Liver (tissue), 9 donors: ENCODE results near the gene RER1. TPM values are rescaled to one million over a fixed set of nuclear protein-coding genes. Genes with fewer than 3 reads are reported as not detected.

Experiments used
- DNase-seq: peaks from one replicate; pipeline ENCODE4 v3.0.0-alpha.2; 2017; ENCODE audit warnings: low spot score
- H3K27ac ChIP-seq, 2 donors: one replicate each; pipeline ENCODE4 v1.7.0; 2013; ENCODE audit warnings: inconsistent platforms in 2 of 2, low read length in 2 of 2, control low read depth in 1 of 2, low read depth in 1 of 2, mild to moderate bottlenecking in 1 of 2
- H3K27me3 ChIP-seq, 4 donors: one replicate each; pipeline versions ENCODE4 v1.6.1 to v1.7.0; 2013; ENCODE audit warnings: low read length in 3 of 4, inconsistent platforms in 1 of 4, mild to moderate bottlenecking in 1 of 4, moderate library complexity in 1 of 4; ENCODE audit not compliant: control insufficient read depth in 4 of 4, insufficient read depth in 4 of 4
- H3K36me3 ChIP-seq, 4 donors: one replicate each; pipeline versions ENCODE4 v1.6.1 to v1.7.0; 2013; ENCODE audit warnings: low read length in 3 of 4, mild to moderate bottlenecking in 3 of 4, low read depth in 1 of 4, moderate library complexity in 1 of 4; ENCODE audit not compliant: control insufficient read depth in 4 of 4, insufficient read depth in 3 of 4
- H3K4me1 ChIP-seq, 4 donors: one replicate each; pipeline versions ENCODE4 v1.6.1 to v1.7.0; 2013; ENCODE audit warnings: low read length in 3 of 4, mild to moderate bottlenecking in 3 of 4, moderate library complexity in 1 of 4; ENCODE audit not compliant: control insufficient read depth in 4 of 4, insufficient read depth in 4 of 4
- H3K4me3 ChIP-seq, 3 donors: one replicate each; pipeline versions ENCODE4 v1.6.1 to v1.7.0; 2013; ENCODE audit warnings: low read length in 3 of 3, control low read depth in 1 of 3, low read depth in 1 of 3, mild to moderate bottlenecking in 1 of 3
- H3K9ac ChIP-seq, 2 donors: one replicate each; pipeline ENCODE4 v1.7.0; 2013; ENCODE audit warnings: low read length in 2 of 2, mild to moderate bottlenecking in 2 of 2, moderate library complexity in 2 of 2, control low read depth in 1 of 2, low read depth in 1 of 2
- H3K9me3 ChIP-seq, 4 donors: one replicate each; pipeline versions ENCODE4 v1.6.1 to v1.7.0; 2013; ENCODE audit warnings: low read length in 3 of 4; ENCODE audit not compliant: control insufficient read depth in 4 of 4
- CTCF ChIP-seq: fragments of 150-350 bp; IDR thresholded peaks from 2 replicates; pipeline ENCODE4 v1.5.1; 2017; ENCODE audit warnings: improper control_type of control experiment, low read depth, low read length; ENCODE audit not compliant: missing input control
- EGR1 ChIP-seq, 2 donors: IDR thresholded peaks; 2 replicates each; pipeline ENCODE4 v1.6.1; 2016 to 2018; ENCODE audit warnings: antibody characterized with exemption in 2 of 2, low read depth in 2 of 2
- FOXA1 ChIP-seq: IDR thresholded peaks from 2 replicates; pipeline ENCODE4 v1.6.1; 2016; ENCODE audit warnings: antibody characterized with exemption
- GABPA ChIP-seq, 2 donors: IDR thresholded peaks in 1 of 2; conservative IDR thresholded peaks in 1 of 2; 2 replicates each; pipeline ENCODE4 v1.6.1; 2016; ENCODE audit warnings: antibody characterized with exemption in 2 of 2, mild to moderate bottlenecking in 1 of 2, moderate library complexity in 1 of 2
- HNF4A ChIP-seq, 2 donors: conservative IDR thresholded peaks; 2 replicates each; pipeline ENCODE4 v1.6.1; 2016; ENCODE audit warnings: antibody characterized with exemption in 2 of 2, mild to moderate bottlenecking in 2 of 2
- HNF4G ChIP-seq: IDR thresholded peaks from 2 replicates; pipeline ENCODE4 v1.6.1; 2016; ENCODE audit warnings: antibody characterized with exemption
- JUND ChIP-seq, 2 donors: IDR thresholded peaks; 2 replicates each; pipeline ENCODE4 v1.6.1; 2016; ENCODE audit warnings: antibody characterized with exemption in 2 of 2
- NR2F2 ChIP-seq: IDR thresholded peaks from 2 replicates; pipeline ENCODE4 v1.6.1; 2016; ENCODE audit warnings: antibody characterized with exemption
- RAD21 ChIP-seq, 2 donors: IDR thresholded peaks; 2 replicates each; pipeline ENCODE4 v1.6.1; 2016; ENCODE audit warnings: antibody characterized with exemption in 2 of 2, mild to moderate bottlenecking in 2 of 2
- REST ChIP-seq: IDR thresholded peaks from 2 replicates; pipeline ENCODE4 v1.6.1; 2016; ENCODE audit warnings: antibody characterized with exemption, mild to moderate bottlenecking
- RXRA ChIP-seq, 2 donors: IDR thresholded peaks; 2 replicates each; pipeline ENCODE4 v1.6.1; 2017 to 2018; ENCODE audit warnings: antibody characterized with exemption in 2 of 2, mild to moderate bottlenecking in 1 of 2
- SP1 ChIP-seq: IDR thresholded peaks from 2 replicates; pipeline ENCODE4 v1.6.1; 2018; ENCODE audit warnings: antibody characterized with exemption, mild to moderate bottlenecking
- TAF1 ChIP-seq: conservative IDR thresholded peaks from 2 replicates; pipeline ENCODE4 v1.6.1; 2016; ENCODE audit warnings: antibody characterized with exemption, mild to moderate bottlenecking
- YY1 ChIP-seq: IDR thresholded peaks from 2 replicates; pipeline ENCODE4 v1.6.1; 2016; ENCODE audit warnings: antibody characterized with exemption, mild to moderate bottlenecking
- WGBS: extraction: QIAGEN DNeasy Blood & Tissue Kit; methylation state at CpG from one replicate; pipeline ENCODE4 v1.1.7; 2013; 5-methylcytosine and 5-hydroxymethylcytosine counted together
- polyA plus RNA-seq, 2 donors: library from polyadenylated mRNA; stranded (reverse) in 1 of 2; unstranded in 1 of 2; fragments of 200-250 nt in 1 of 2; fragments of >200 nt in 1 of 2; fragmentation: Nextera tagmentation in 1 of 2; extraction: Ambion mirVana in 1 of 2; gene quantifications; one replicate each; pipeline versions ENCODE4 v1.2.1 to v1.2.3, GENCODE V29; 2013 to 2015
- total RNA-seq, 2 donors: library from RNA; depleted of rRNA; stranded (reverse); fragments of >200 nt; gene quantifications; one replicate each; pipeline ENCODE4 v1.2.3, GENCODE V29; 2014
- donor health status: healthy.
- donor health status: healthy.
- donor health status: healthy.
- donor health status: healthy.
- donor health status: healthy.

Gene RER1
- total and polyA plus RNA-seq, 4 donors: 43.5 to 142 (median 89.7) TPM

- Histone ChIP-seq H3K27ac (no peak overlapping the region), H3K9ac (no peak overlapping the region), H3K4me3 (no peak overlapping the region), H3K27me3 (no peaks in the 10 kb centered on the region), H3K9me3 (no peaks in the 10 kb centered on the region), H3K36me3 (no peaks in the 10 kb centered on the region), H3K4me1 (no peaks in the 10 kb centered on the region)
- DNase-seq: no peak
- WGBS: 76% methylated on average over 10 of the region's 10 CpGs
- TF ChIP-seq TAF1 (no peak), HNF4A (conservative IDR thresholded peaks at IDR 0.05) (no peak), NR2F2 (no peak)
Measured at GRCh38 chr1:2431518-2431917, 39.9 kb downstream of the RER1 start.

- Histone ChIP-seq H3K27ac (no peak overlapping the region), H3K9ac (no peak overlapping the region), H3K36me3 (no peaks in the 10 kb centered on the region), H3K4me1 (no peaks in the 10 kb centered on the region), H3K4me3 (no peak overlapping the region), H3K27me3 (no peaks in the 10 kb centered on the region), H3K9me3 (no peaks in the 10 kb centered on the region)
- 32% methylated on average over 16 of the region's 16 CpGs for WGBS
- TF ChIP-seq FOXA1: no peak
- TF ChIP-seq GABPA (IDR thresholded peaks at IDR 0.05 in 1 of 2, conservative IDR thresholded peaks at IDR 0.05 in 1 of 2): no peak
- no peak for TF ChIP-seq REST
- no peak for TF ChIP-seq EGR1 (IDR thresholded peaks at IDR 0.05; ENCODE audit: low read depth in 2 of 2)
- no peak for TF ChIP-seq HNF4A (conservative IDR thresholded peaks at IDR 0.05)
- no peak for TF ChIP-seq HNF4G
- TF ChIP-seq CTCF: no peak
- no peak for TF ChIP-seq JUND (IDR thresholded peaks at IDR 0.05)
- TF ChIP-seq RXRA (IDR thresholded peaks at IDR 0.05): no peak
- TF ChIP-seq YY1: no peak
- TF ChIP-seq SP1: no peak
- no peak for DNase-seq
Measured at GRCh38 chr1:2432441-2432844, 40.8 kb downstream of the RER1 start.

- Histone ChIP-seq H3K36me3 (no peaks in the 10 kb centered on the region), H3K27me3 (no peaks in the 10 kb centered on the region), H3K9ac (no peak overlapping the region), H3K27ac (no peak overlapping the region), H3K4me1 (no peaks in the 10 kb centered on the region), H3K4me3 (no peak overlapping the region), H3K9me3 (no peaks in the 10 kb centered on the region)
- 71% methylated on average over 13 of the region's 13 CpGs for WGBS
- no peak for DNase-seq
- TF ChIP-seq EGR1 (IDR thresholded peaks at IDR 0.05; ENCODE audit: low read depth in 2 of 2) (no peak), CTCF (no peak), RXRA (IDR thresholded peaks at IDR 0.05) (no peak), GABPA (IDR thresholded peaks at IDR 0.05 in 1 of 2, conservative IDR thresholded peaks at IDR 0.05 in 1 of 2) (no peak), HNF4A (conservative IDR thresholded peaks at IDR 0.05) (no peak), RAD21 (IDR thresholded peaks at IDR 0.05) (no peak), REST (no peak), JUND (IDR thresholded peaks at IDR 0.05) (no peak)
Measured at GRCh38 chr1:2433196-2433595, 41.6 kb downstream of the RER1 start.
